Bronchial epithelial cell (primary cell): ENCODE data around the gene PRKG1. TPM values are rescaled to one million over a fixed set of nuclear protein-coding genes. Genes with fewer than 3 reads are reported as not detected.
"Not testable (repeated sequence)": the region's sequence is repeated elsewhere in the genome, so short reads cannot be mapped to it uniquely, and the experiment has no call there.

Experiments
- DNase-seq: peaks from one replicate; pipeline ENCODE4 v3.0.0-alpha.2; 2010; ENCODE audit warnings: low read depth
- FAIRE-seq: peaks from 2 replicates; lab custom pipeline; 2011; peaks lifted over from hg19 to GRCh38; lab: Jason Lieb, UNC
- H3K27me3 ChIP-seq: 2 replicates; pipeline ENCODE4 v1.5.1; 2011; ENCODE audit warnings: low read length; ENCODE audit not compliant: control insufficient read depth, insufficient read depth
- H3K36me3 ChIP-seq: 2 replicates; pipeline ENCODE4 v1.5.1; 2011; ENCODE audit warnings: low read length; ENCODE audit not compliant: control insufficient read depth, insufficient read depth
- H3K4me3 ChIP-seq: 2 replicates; pipeline ENCODE4 v1.5.1; 2011; ENCODE audit warnings: mild to moderate bottlenecking, low read depth, low read length, control low read depth
- total RNA-seq: library from RNA; depleted of rRNA; stranded (reverse); fragments of >200 nt; gene quantifications from 2 replicates; pipeline ENCODE4 v1.2.1, GENCODE V29; 2014
- TF ChIP-seq, protein P1 (sequence below): IDR thresholded peaks from 2 replicates; pipeline ENCODE4 v1.5.1; 2011; ENCODE audit warnings: mild to moderate bottlenecking, moderate library complexity, low read length, control low read depth, inconsistent platforms; ENCODE audit not compliant: insufficient read depth, severe bottlenecking

Gene PRKG1
- total RNA-seq, 1 donor from 2014 or later = 0.26 TPM

GRCh38 chr10:51206500-51206899 is 132.2 kb downstream of the PRKG1 start:
- TF ChIP-seq, protein P1, sequence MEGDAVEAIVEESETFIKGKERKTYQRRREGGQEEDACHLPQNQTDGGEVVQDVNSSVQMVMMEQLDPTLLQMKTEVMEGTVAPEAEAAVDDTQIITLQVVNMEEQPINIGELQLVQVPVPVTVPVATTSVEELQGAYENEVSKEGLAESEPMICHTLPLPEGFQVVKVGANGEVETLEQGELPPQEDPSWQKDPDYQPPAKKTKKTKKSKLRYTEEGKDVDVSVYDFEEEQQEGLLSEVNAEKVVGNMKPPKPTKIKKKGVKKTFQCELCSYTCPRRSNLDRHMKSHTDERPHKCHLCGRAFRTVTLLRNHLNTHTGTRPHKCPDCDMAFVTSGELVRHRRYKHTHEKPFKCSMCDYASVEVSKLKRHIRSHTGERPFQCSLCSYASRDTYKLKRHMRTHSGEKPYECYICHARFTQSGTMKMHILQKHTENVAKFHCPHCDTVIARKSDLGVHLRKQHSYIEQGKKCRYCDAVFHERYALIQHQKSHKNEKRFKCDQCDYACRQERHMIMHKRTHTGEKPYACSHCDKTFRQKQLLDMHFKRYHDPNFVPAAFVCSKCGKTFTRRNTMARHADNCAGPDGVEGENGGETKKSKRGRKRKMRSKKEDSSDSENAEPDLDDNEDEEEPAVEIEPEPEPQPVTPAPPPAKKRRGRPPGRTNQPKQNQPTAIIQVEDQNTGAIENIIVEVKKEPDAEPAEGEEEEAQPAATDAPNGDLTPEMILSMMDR = no peak

DNA sequence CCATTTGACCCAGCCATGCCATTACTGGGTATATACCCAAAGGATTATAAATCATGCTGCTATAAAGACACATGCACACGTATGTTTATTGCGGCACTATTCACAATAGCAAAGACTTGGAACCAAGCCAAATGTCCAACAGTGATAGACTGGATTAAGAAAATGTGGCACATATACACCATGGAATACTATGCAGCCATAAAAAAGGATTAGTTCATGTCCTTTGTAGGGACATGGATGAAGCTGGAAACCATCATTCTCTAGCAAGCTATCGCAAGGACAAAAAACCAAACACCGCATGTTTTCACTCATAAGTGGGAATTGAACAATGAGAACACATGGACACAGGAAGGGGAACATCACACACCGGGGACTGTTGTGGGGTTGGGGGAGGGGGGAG is 138.7 kb downstream of the PRKG1 start:
- FAIRE-seq, H3K4me3 ChIP-seq, H3K27me3 ChIP-seq, H3K36me3 ChIP-seq, DNase-seq: not testable (repeated sequence)

More at GRCh38 chr10:51206500-51206899, 132.2 kb downstream of the PRKG1 start:
- no peak for DNase-seq
- H3K4me3 ChIP-seq = no peak overlapping the region
- no peaks in the 10 kb centered on the region for H3K27me3 ChIP-seq
- H3K36me3 ChIP-seq = no peaks in the 10 kb centered on the region
- FAIRE-seq = no peak

- DNase-seq (no peak), FAIRE-seq (no peak)
- Histone ChIP-seq H3K4me3 (no peak overlapping the region), H3K27me3 (no peaks in the 10 kb centered on the region), H3K36me3 (no peaks in the 10 kb centered on the region)
- TF ChIP-seq, protein P1 = no peak
Observed at GRCh38 chr10:51214207-51215196, 140.2 kb downstream of the PRKG1 start.

DNA sequence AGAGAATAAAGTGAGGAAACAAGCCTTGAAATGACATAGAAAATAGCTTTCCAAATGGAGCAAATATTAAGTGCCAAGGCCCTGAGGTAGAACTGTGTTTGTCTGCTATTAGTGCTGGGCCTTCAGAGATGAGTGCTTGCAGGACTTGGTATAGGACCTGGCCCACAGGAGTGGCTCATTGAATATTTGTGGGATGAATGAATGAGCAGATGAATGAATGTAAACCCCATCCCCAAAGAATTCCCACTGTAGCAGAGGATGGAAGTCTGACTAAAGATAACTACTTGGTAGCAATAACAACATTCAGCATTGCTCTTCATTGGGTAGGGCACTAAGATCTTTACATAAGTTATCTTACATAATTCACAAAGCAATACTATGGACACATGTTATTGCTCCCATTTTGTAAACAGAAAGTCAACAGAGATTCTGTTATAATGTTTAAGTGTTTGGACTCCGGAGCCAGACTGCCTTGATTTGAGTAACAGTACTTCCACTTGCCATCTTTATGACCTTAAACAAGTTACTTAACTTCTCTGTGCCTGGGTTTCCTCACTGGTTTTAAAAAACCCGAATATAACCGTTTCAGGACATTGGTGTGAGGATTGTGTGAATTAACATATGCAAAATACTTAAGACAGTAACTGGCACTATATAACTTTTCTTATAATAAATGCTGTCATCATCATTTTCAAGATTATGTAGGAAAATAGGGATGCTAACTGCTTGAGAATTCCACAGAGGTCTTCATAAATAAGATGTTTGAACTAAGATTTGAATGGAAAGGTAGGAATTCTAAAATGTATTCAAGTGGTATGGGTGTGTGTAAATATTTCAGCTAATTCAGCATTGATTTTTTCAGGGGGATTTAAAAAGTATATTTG is 141.9 kb downstream of the PRKG1 start:
- TF ChIP-seq, protein P1 = no peak
- FAIRE-seq = no peak
- H3K27me3 ChIP-seq = no peaks in the 10 kb centered on the region

DNA sequence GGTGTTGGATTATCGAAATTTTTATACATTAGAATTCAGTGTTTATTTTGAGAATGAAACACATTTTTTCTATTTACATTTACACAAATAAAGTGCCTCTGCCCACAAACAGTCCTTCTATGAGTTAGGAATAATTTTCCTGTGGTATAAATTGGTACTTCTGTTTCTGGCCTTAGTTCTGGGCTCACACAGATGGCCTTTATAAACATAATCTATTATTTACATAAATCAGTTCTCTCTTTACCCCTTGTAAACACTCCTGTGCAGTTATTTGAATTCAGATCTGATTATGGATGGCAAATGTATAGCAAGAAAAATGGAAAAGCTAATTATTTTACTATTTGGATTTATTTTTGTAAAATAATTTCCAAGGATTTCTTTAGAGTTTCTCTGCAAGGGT is 143.2 kb downstream of the PRKG1 start:
- no peak for FAIRE-seq
- Histone ChIP-seq H3K36me3 (no peaks in the 10 kb centered on the region), H3K27me3 (no peaks in the 10 kb centered on the region), H3K4me3 (no peak overlapping the region)
- no peak for DNase-seq
- TF ChIP-seq, protein P1 = no peak

More for the DNA sequence above, 141.9 kb downstream of the PRKG1 start:
- no peak for DNase-seq
- no peak overlapping the region for H3K4me3 ChIP-seq
- H3K36me3 ChIP-seq = no peaks in the 10 kb centered on the region
